ENCODE measurements around the gene METTL13. TPM values are rescaled to one million over a fixed set of nuclear protein-coding genes. Genes with fewer than 3 reads are reported as not detected.

The METTL13 gene
- total RNA-seq, result 10 to 100 TPM; 14.0 to 20.8 (median 18.3) TPM

GRCh38 chr1:171781176-171781875 is at the start of gene METTL13:
METTL13 (plus strand) TSS chr1:171781660; CDS start chr1:171781968, 308 bp downstream.
- Histone ChIP-seq H3K27ac (peak within 1 kb of the TSS; percentile 86 to 95 (median 90)), H3K36me3 (peaks cover 0 to 26% (median 7%) of the 10 kb centered on the region in 3 donors)
- 0 to 1% methylated on average over 19 to 41 of the region's 57 CpGs for WGBS, 2 donors

GRCh38 chr1:171736196-171736595 is 45.3 kb upstream of the METTL13 start:
- DNase-seq, result no peak
- intact Hi-C loops (cut with DNase I), result no loop called here
- 91 to 100% methylated on average over 2 of the region's 2 CpGs for WGBS, 2 donors
- H3K4me1 ChIP-seq, result peaks cover 11 to 23% (median 17%) of the 10 kb centered on the region in 3 donors
- peaks cover 0 to 49% (median 8%) of the 10 kb centered on the region in 3 donors for H3K36me3 ChIP-seq
- TF ChIP-seq POLR2A (IDR thresholded peaks at IDR 0.05) (no peak), CTCF (IDR thresholded peaks at IDR 0.05) (no peak)
- H3K27me3 ChIP-seq, result no peaks in the 10 kb centered on the region
- no peak overlapping the region for H3K4me3 ChIP-seq
- no peak overlapping the region for H3K27ac ChIP-seq
- H3K9me3 ChIP-seq, result no peaks in the 10 kb centered on the region

More at GRCh38 chr1:171781176-171781875, at the start of gene METTL13:
- intact Hi-C loops (cut with DNase I), result loop anchor here (5.0 kb wide), 1 partner anchor 39 kb away; the partner anchor contains the start of gene VAMP4
- peak; percentile 95 for DNase-seq
- Histone ChIP-seq H3K4me1 (peaks cover 14 to 50% (median 18%) of the 10 kb centered on the region in 3 donors), H3K9me3 (no peaks in the 10 kb centered on the region), H3K4me3 (peak within 1 kb of the TSS; percentile 84 to 92 (median 85)), H3K27me3 (no peaks in the 10 kb centered on the region)
- peak in 3 of 4 donors; percentile 83 to 94 (median 93) for TF ChIP-seq POLR2A (IDR thresholded peaks at IDR 0.05)
- TF ChIP-seq CTCF (IDR thresholded peaks at IDR 0.05), result peak in 1 of 6 experiments; percentile 15

GRCh38 chr1:171738911-171739310 is 42.5 kb upstream of the METTL13 start:
- peaks cover 15 to 37% (median 25%) of the 10 kb centered on the region in 3 donors for H3K4me1 ChIP-seq

GRCh38 chr1:171739656-171740055 is 41.8 kb upstream of the METTL13 start:
- no peak for DNase-seq
- intact Hi-C loops (cut with DNase I), result loop anchor here (5.0 kb wide), 1 partner anchor 43 kb away; the partner anchor contains the start of gene METTL13
- H3K4me3 ChIP-seq, result no peak overlapping the region
- no peak overlapping the region for H3K27ac ChIP-seq
- peaks cover 15 to 40% (median 27%) of the 10 kb centered on the region in 3 donors for H3K4me1 ChIP-seq
- TF ChIP-seq CTCF (IDR thresholded peaks at IDR 0.05) (no peak), POLR2A (IDR thresholded peaks at IDR 0.05) (no peak)
- 51 to 55% methylated on average over 2 of the region's 2 CpGs for WGBS, 2 donors
- no peaks in the 10 kb centered on the region for H3K27me3 ChIP-seq
- peaks cover 0 to 36% (median 8%) of the 10 kb centered on the region in 3 donors for H3K36me3 ChIP-seq
- no peaks in the 10 kb centered on the region for H3K9me3 ChIP-seq

More at GRCh38 chr1:171738911-171739310, 42.5 kb upstream of the METTL13 start:
- no peak for DNase-seq
- H3K27ac ChIP-seq, result no peak overlapping the region
- H3K4me3 ChIP-seq, result no peak overlapping the region
- WGBS, 2 donors, result 72 to 79% methylated on average over 2 of the region's 2 CpGs
- intact Hi-C loops (cut with DNase I), result no loop called here
- H3K27me3 ChIP-seq, result no peaks in the 10 kb centered on the region
- peaks cover 0 to 39% (median 8%) of the 10 kb centered on the region in 3 donors for H3K36me3 ChIP-seq
- no peak for TF ChIP-seq POLR2A (IDR thresholded peaks at IDR 0.05)
- no peak for TF ChIP-seq CTCF (IDR thresholded peaks at IDR 0.05)
- H3K9me3 ChIP-seq, result no peaks in the 10 kb centered on the region

GRCh38 chr1:171740356-171740863 is 41.0 kb upstream of the METTL13 start:
- Histone ChIP-seq H3K4me1 (peaks cover 15 to 40% (median 27%) of the 10 kb centered on the region in 3 donors), H3K4me3 (peak overlapping the region in 1 of 4 donors; percentile 82), H3K36me3 (peaks cover 0 to 30% (median 8%) of the 10 kb centered on the region in 3 donors), H3K9me3 (no peaks in the 10 kb centered on the region), H3K27me3 (no peaks in the 10 kb centered on the region), H3K27ac (peak overlapping the region in 1 of 4 donors; percentile 99)
- no peak for DNase-seq
- 72 to 75% methylated on average over 2 of the region's 2 CpGs for WGBS, 2 donors
- intact Hi-C loops (cut with DNase I), result loop anchor here (5.0 kb wide), 1 partner anchor 42 kb away; the partner anchor contains the start of gene METTL13
- no peak for TF ChIP-seq POLR2A (IDR thresholded peaks at IDR 0.05)
- TF ChIP-seq CTCF (IDR thresholded peaks at IDR 0.05), result no peak
